DMS114 treated with DMSO at 0.1 percent for 48 hours (cell line): Measurements from ENCODE around the gene WDR87.

Experiments used
- DNase-seq: peaks from one replicate; lab custom pipeline; 2025; ENCODE audit not compliant: unreplicated experiment; lab: John Stamatoyannopoulos, UW

The WDR87 gene

GRCh38 chr19:37905946-37906868, at the start of gene WDR87:
TSS of gene WDR87 (minus strand) at chr19:37906594. CDS start at chr19:37898239, 8,355 bp downstream.
- DNase-seq: no peak

GRCh38 chr19:37955986-37956385, 49.6 kb upstream of the WDR87 start:
- no peak for DNase-seq

DNA sequence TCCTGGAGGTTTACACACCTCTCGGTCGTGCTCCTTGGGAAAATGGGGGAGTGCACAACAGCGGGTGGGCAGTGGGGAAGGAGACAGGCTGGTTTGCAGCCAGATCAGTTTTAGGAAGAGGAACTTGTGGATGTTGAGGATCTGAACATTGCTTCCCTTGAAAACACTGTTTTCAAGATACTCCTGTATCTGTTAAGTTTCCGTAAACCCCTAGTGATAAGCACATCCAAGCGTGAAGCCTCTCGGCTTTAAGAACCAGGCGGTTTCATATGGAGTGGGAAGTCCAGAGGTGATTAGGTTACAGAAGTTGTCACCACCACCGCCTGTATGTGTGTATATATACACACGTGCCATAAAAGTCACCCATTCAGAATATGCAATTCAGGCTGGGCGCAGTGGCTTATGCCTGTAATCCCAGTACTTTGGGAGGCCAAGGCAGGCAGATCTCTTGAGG, 48.1 kb upstream of the WDR87 start:
- no peak for DNase-seq

- no peak for DNase-seq
These were observed 47.5 kb upstream of the WDR87 start for GRCh38 chr19:37953918-37954303.

DNA sequence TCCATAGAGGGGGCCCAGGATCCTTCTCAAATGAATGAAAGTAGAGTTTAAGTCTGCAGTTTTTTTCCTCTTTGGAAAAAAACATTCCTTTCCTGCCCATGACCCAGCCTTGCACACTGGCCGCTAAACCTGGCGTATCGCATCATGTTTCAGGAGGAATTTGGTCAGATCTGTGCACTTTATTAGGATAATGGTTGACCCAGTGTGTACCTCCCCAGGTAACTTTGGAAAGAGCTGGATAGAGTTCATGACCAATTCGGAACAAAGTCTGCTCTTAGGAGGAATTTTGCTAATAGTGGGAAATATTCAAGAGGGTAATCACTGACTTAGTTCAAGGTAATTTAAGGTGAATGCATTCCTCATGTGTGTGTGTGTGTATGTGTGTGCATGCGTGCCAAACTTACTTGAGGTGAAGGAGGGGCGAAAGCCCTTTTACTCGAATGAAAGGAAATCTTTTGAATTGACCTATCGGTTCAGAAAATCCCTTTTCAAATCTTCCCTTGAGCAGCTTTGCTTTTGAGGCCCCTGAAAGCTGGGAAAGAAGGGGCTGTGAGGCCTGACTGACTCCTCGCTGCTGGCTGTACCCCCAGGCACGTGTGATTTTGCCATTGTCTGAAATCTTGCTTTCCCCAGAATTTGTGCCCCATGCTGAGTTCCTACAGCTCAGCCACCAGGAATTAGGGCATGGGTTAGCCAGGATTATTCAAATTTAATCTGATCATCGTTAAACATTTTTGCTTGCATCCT, 47.0 kb upstream of the WDR87 start:
- no peak for DNase-seq

DNA sequence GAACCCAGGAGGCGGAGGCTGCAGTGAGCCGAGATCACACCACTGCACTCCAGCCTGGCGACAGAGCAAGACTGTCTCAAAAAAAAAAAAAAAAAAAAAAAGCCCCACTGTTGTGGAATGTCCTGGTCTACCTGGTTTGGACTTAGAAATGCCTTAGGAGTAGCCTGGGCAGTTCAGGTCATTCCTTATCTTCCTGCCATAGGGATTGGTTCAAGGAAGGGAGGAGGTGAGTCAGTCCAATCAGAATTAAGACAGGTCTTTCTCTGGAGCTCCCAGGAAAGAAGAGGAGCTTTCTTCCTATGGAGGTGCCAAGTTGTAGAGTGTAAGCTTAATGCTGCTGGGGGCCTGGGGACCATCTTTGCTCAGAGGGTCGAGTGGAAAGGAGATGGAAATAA, 45.4 kb upstream of the WDR87 start:
- DNase-seq: no peak

GRCh38 chr19:37950471-37951175, 44.2 kb upstream of the WDR87 start:
- no peak for DNase-seq

GRCh38 chr19:37948362-37948761, 42.0 kb upstream of the WDR87 start:
- no peak for DNase-seq

DNA sequence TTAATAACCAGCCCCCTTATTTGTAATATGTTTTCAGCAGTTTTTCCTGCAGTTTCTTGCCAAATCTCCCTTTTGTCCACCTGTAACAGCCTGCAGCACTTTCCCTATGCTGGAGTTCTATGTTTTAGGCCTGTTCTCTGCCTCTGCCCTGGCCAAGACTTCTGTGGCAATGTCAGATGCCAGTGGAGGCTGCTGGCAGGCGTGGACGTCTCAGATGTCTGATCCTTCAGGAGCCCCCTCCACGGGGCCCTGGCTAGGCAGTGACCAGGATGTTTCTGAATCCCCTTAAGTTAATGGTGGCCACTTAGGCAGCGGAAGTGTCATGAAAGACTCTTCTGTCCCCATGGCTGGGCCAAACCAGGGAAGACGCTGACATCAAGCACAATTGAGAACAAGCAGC, 41.4 kb upstream of the WDR87 start:
- no peak for DNase-seq

GRCh38 chr19:37946132-37946531, 39.7 kb upstream of the WDR87 start:
- no peak for DNase-seq

- no peak for DNase-seq
These were observed 37.1 kb upstream of the WDR87 start for GRCh38 chr19:37943480-37943879.

GRCh38 chr19:37942516-37942902, 36.1 kb upstream of the WDR87 start:
- DNase-seq: no peak

DNA sequence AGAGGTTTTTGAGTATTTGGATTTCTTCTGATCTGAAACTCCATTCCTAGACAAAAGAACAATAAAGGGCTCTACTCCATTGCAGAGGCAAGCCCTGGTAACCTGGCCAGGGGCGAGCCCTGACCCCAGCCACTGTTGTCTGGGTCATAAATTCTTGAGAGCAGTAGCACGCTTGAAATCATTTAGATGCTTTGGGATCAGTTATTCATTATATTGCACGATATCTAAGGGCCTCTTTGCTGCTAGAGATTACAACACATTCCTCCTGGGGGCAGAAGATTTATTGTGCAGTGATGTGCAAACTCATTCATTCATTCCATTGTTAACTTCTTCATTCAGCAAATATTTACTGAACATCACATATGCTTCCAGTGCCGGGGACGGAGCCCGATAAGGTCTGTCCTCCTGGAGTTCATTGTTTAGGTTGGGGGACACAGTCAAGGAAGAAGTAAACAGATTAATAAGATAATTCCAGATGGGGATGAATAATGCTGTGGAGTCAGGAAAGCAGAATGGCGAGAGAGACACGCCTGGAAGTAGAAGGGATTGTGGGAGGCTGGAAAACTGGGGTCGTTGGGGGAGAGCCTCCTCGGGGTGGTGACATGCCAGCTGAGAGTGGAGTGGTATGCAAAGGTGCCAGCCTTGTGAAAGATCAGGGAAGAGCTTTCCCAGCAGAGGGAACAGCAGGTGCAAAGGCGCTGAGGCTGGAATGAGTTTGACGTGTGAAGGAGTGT, 35.6 kb upstream of the WDR87 start:
- DNase-seq: no peak

GRCh38 chr19:37938353-37938752, 32.0 kb upstream of the WDR87 start:
- no peak for DNase-seq

DNA sequence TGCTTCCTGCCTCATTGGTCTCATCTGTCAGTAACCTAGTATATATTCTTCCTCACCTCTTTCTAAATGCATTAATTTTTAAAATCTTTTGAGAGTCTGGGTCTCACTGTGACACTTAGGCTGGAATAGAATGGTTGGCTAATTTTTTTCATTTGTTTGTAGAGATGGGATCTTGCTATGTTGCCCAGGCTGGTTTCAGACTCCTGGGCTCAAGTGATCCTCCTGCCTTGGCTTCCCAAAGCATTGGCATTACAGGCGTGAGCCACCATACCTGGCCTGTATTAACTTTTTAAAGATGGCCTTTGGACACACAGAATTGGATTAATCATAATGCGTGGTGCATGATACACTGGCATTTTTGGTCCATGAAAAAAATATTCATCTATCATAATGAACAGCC, 30.5 kb upstream of the WDR87 start:
- no peak for DNase-seq

DNA sequence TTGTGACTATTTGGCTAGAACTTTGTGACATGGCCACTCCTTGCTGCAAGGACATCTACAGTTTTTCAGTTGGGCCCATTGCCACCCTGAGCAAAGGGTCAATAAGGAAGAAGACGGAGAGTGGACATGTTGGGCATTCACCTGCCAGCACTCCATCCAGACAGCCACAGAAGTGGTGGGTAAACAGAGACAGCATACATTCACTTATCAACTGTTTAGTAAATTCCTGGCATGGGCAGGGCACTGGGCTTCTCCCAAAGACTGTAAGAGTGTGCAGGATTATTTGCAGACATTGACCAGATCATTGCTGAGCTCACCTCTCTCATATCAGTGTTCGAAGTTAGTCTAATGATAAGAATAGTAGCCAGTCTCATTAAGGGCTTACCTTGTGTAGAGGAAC, 29.8 kb upstream of the WDR87 start:
- no peak for DNase-seq

DNA sequence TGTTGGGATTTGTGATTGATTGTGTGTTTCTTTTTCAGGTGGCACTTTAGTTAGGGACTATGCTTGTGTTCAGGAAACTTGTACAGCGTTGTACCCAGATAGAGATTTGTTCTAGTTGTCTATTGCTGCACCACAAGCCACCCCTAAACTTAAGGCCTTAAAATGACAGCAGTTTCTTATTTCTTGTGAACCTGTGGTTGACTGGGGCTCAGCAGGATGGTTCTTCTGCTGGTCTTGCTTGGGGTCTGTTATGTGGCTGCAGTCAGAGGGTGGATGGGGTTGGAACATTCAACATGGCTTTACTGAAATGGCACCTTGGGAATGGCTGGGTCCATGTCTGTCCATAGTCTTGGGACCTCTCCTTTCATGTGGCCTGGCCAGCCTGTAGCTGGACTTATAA, 28.9 kb upstream of the WDR87 start:
- no peak for DNase-seq

DNA sequence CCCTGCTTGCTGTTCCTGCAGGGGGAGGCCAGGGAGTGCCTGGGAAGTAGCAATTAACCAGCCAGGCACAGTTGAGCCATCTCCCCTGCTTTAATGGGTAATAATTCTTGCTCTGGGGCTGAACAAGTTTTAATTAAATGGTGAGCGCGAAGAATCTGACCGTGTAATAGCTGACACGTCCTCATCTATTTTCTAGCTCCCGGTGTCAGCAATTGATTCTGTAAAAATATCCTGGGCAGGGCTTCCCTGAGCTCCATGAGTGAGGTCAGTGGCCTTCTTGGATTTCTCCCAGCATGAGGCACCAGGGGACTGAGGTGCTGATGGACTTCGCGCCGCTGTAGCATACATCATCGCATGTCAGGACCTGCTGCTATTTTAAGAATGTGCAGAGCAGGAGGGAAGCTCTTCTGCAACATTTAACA, 27.6 kb upstream of the WDR87 start:
- DNase-seq: no peak

- no peak for DNase-seq
These were observed 26.9 kb upstream of the WDR87 start for GRCh38 chr19:37932985-37933936.
